LNCaP clone FGC (cell line): ENCODE data around the gene TTC23.

ENCODE experiments used
- DNase-seq: peaks from one replicate; pipeline ENCODE4 v3.0.0-alpha.2; 2011; ENCODE audit warnings: low read depth
- H3K4me3 ChIP-seq: 2 replicates; pipeline ENCODE4 v1.5.1; 2011; ENCODE audit warnings: mild to moderate bottlenecking, low read depth, low read length, control low read depth
- TF ChIP-seq, protein P1 (sequence below): IDR thresholded peaks from 2 replicates; pipeline ENCODE4 v1.5.1; 2012; ENCODE audit warnings: mild to moderate bottlenecking; ENCODE audit not compliant: control insufficient read depth, insufficient read depth; ENCODE audit errors: extremely low read depth

The TTC23 gene

DNA sequence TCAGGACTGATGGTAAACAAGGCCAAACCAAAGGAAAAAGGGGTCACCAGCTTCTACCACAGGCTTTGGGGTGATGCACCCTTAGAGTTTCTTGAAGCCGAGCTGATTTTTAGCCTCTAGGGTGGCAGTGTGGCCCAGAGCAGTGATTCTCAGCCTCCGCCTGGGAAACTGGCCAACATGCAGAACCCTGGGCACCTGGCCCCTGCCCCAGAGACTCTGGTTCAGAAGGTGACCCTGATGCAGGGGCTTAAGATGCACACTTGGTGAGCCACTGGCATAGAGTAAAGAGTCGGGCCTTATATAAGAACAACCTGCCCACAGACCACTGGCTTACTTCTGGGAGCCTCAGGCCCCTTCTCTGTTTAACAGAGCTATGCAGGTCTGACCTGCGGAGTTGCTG is 100.0 kb downstream of the TTC23 start:
- no peak overlapping the region for H3K4me3 ChIP-seq
- TF ChIP-seq, protein P1, sequence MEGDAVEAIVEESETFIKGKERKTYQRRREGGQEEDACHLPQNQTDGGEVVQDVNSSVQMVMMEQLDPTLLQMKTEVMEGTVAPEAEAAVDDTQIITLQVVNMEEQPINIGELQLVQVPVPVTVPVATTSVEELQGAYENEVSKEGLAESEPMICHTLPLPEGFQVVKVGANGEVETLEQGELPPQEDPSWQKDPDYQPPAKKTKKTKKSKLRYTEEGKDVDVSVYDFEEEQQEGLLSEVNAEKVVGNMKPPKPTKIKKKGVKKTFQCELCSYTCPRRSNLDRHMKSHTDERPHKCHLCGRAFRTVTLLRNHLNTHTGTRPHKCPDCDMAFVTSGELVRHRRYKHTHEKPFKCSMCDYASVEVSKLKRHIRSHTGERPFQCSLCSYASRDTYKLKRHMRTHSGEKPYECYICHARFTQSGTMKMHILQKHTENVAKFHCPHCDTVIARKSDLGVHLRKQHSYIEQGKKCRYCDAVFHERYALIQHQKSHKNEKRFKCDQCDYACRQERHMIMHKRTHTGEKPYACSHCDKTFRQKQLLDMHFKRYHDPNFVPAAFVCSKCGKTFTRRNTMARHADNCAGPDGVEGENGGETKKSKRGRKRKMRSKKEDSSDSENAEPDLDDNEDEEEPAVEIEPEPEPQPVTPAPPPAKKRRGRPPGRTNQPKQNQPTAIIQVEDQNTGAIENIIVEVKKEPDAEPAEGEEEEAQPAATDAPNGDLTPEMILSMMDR: no peak
- DNase-seq: no peak

DNA sequence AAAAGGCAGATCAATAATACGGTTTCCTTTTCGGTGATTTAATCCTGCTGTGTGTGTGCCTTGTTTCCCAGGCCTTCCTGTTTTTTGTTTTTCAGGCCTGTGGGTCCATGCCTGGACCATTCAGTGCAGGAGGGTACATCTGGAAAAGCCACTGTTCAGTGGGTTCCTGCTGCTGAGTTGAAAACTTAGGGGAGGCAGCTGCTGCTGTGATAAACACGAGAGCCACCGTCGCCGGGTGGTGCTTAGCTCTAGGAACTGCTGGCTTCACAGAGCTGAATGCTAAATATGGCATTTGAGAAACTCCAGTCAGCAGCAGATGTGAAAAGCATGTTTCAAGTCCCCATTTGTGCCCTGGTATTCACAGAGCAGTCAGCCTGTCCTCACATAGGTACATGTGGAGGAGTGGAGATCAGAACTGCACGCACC is 100.5 kb downstream of the TTC23 start:
- DNase-seq: no peak
- H3K4me3 ChIP-seq: no peak overlapping the region

DNA sequence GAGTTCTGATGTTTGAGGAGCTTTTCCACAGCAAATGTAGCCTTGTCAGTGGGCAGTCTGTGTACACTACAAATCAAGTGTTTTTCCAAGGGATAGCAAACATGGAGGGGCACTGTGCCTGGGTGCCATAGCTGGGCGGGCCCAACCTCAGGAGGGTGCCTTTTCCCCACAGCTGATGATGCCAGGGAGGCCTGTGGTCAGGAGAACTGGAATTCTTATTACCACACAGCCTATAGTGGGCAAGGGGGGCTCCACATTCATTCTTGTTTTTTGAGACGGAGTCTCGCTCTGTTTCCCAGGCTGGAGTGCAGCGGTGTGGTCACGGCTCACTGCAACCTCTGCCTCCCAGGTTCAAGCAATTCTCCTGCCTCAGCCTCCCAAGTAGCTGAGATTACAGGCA is 102.7 kb downstream of the TTC23 start:
- TF ChIP-seq, protein P1: no peak
- no peak for DNase-seq
- H3K4me3 ChIP-seq: no peak overlapping the region

More for the DNA sequence above, 100.5 kb downstream of the TTC23 start:
- TF ChIP-seq, protein P1: no peak

DNA sequence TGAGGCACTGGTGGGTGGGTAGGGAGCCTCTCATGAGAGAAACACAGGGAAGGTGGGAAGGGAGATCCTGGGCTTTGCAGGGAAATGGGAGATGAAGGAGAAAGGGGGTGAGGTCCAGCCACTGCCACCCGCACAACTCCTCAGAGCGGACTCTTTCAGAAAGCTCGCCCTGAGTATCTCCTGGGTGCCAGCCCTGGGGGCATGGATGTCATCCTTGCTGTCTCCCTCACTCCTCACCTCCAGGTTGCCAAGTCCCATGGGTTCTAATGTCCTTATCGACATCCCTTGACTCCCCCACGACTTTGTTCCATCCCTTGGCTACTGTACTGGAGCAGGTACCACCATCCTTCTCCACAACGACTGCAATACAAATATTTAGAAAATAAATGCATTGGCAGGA is 103.6 kb downstream of the TTC23 start:
- TF ChIP-seq, protein P1: no peak

DNA sequence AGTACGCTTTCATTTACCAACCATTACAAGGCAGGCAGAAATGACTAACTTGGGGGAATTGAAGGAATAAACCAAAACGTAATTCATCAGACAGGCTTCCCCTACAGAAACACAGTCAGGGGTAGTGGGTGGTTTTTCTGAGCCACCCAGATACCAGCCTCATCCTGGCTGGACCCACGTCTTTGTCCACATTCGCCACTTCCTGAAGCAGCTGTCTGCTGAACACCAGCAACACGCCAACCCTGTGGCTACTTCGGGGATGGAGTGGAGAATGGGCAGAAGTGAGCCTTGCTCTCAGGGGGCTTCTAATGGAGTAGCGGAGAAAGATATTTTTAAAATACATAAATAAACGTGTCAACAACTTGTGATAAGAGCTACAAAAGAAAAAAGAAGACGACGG is 104.4 kb downstream of the TTC23 start:
- no peak for DNase-seq
- TF ChIP-seq, protein P1: no peak
- no peak overlapping the region for H3K4me3 ChIP-seq

More for the DNA sequence above, 103.6 kb downstream of the TTC23 start:
- no peak overlapping the region for H3K4me3 ChIP-seq
- no peak for DNase-seq

DNA sequence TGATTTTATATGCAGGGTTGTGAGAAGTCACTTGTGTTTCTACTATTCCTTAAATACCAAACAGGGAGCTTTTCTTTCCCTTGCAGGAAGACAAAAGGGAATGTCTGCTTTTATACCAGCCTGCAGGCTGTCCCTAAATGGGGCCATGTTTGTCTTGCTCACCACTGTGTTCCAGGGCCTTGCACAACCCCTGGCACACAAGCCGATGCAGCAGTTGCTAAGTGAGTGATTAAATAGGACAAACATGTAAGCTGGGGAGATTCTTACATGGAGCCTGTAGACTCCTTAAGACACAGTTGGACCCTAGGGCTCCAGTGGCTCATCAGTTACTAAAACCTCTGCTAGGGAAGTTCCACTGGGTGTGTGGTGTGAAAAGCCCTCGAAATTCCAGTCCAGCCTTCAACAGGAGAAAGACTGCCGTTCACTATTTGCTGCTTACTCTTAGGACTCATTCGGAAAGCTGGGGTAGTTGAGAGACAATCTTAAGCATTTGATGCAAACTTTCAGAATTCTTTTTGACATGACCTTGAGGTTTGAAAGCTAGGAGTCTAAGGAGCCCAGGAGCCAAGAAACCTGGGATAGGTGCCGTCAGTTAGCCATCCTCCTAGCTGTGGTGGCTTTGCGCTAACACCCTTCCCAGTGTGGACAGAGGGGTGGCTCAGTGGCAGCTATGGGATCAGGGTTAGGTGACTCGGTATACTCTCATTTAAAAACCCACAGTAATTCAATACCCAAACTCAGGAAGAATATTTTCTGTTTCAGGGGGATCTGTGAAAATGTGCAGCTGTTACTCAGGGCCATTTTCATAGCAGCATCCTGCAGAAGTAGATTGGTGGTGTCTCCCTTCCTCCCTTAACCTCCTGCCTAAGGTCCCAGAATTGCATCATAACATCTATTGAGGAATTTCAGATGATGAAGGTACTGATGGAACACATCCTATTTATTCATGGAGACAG is 105.4 kb downstream of the TTC23 start:
- DNase-seq: no peak
- H3K4me3 ChIP-seq: no peak overlapping the region
- TF ChIP-seq, protein P1: no peak
